Measurements from ENCODE around the gene GPR176.

Gene GPR176

GRCh38 chr15:39892418-39892817, 27.6 kb downstream of the GPR176 start:
- no peak for TF ChIP-seq POLR2A (IDR thresholded peaks at IDR 0.05; ENCODE audit: low read depth, low read length)
- no peak for DNase-seq (ENCODE audit: insufficient read length, low spot score)
- no peak for FAIRE-seq

GRCh38 chr15:39890621-39891020, 29.4 kb downstream of the GPR176 start:
- TF ChIP-seq POLR2A (IDR thresholded peaks at IDR 0.05; ENCODE audit: low read depth, low read length), result no peak
- DNase-seq (ENCODE audit: insufficient read length, low spot score) (no peak), FAIRE-seq (no peak)

- DNase-seq (ENCODE audit: insufficient read length, low spot score) (no peak), FAIRE-seq (no peak)
- TF ChIP-seq POLR2A (IDR thresholded peaks at IDR 0.05; ENCODE audit: low read depth, low read length), result no peak
Observed at GRCh38 chr15:39889601-39890000, 30.5 kb downstream of the GPR176 start.

DNA sequence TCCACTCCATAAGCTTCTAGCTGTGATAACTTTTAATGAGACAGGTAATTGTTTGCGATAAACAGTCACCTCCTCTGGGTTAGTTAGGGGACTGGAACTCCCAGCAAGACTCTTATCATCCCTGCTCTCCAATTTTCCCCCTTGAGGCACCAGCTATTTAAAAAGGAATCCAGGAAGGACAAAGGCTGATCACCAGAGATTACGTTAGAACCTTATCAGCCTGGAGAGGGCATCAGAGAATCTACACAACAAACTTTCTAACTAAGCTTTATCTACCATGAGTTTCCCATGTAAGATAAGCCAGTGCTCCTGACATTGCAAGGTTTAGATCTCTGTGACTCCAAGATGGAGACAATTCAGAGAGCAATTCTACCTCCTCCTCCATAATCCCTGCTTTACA, 31.3 kb downstream of the GPR176 start:
- FAIRE-seq (no peak), DNase-seq (ENCODE audit: insufficient read length, low spot score) (no peak)
- TF ChIP-seq POLR2A (IDR thresholded peaks at IDR 0.05; ENCODE audit: low read depth, low read length), result no peak

GRCh38 chr15:39888243-39888642, 31.8 kb downstream of the GPR176 start:
- no peak for TF ChIP-seq POLR2A (IDR thresholded peaks at IDR 0.05; ENCODE audit: low read depth, low read length)
- FAIRE-seq (no peak), DNase-seq (ENCODE audit: insufficient read length, low spot score) (no peak)

DNA sequence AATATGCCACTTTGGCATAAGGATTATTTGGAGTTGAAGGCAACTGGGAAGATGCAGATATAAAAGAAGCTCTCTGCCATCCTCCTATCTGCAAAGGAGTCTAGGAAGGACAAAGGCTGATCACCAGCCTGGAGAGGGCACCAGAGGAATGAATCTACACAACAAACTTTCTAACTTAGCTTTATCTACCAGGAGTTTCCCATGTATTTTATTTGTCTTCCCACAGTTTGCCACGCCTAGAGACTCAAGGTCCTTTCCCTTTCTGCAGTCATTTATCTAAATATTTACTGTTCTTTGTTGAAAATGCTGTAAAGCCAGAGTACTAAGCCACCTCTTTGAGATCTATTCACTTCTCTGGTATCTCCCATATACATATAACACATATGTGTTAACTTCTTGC, 32.2 kb downstream of the GPR176 start:
- DNase-seq (ENCODE audit: insufficient read length, low spot score) (no peak), FAIRE-seq (peak; percentile 66)
- TF ChIP-seq POLR2A (IDR thresholded peaks at IDR 0.05; ENCODE audit: low read depth, low read length), result no peak

- no peak for TF ChIP-seq POLR2A (IDR thresholded peaks at IDR 0.05; ENCODE audit: low read depth, low read length)
- DNase-seq (ENCODE audit: insufficient read length, low spot score) (no peak), FAIRE-seq (no peak)
Observed at GRCh38 chr15:39887211-39887610, 32.9 kb downstream of the GPR176 start.

GRCh38 chr15:39886418-39886817, 33.6 kb downstream of the GPR176 start:
- no peak for TF ChIP-seq POLR2A (IDR thresholded peaks at IDR 0.05; ENCODE audit: low read depth, low read length)
- DNase-seq (ENCODE audit: insufficient read length, low spot score), result no peak
- no peak for FAIRE-seq

DNA sequence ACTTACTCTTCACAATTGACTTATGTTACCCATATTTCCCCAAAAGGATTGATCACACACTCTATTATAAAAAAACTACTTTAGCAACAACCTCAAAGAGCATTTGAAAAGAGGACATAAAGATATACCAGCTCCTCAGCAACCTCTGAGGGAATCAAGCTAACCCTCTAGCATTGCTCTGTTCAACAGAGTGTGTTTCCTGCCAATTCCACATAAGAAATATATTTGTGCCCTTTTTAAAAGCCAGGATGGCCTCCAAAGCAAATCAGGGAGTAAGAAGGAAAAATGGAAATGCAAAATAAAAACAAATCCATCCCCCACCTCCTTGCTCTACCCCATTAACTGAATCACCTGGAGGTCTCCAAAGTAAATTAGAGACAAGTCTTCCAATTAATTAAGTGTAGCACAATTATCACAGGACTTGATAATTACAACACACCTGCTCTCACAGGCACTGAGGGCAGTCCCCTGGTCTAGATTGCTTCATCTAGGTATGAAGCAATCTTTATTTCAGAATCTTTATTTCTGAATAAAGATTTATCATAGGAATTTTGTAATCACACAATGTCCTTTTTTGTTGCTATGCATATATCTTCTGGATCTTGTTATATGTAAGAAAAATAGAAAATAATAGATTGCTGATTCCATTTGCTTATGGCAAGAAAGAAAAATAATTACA, 34.8 kb downstream of the GPR176 start:
- DNase-seq (ENCODE audit: insufficient read length, low spot score) (no peak), FAIRE-seq (no peak)
- TF ChIP-seq POLR2A (IDR thresholded peaks at IDR 0.05; ENCODE audit: low read depth, low read length), result no peak

GRCh38 chr15:39884351-39884750, 35.7 kb downstream of the GPR176 start:
- no peak for TF ChIP-seq POLR2A (IDR thresholded peaks at IDR 0.05; ENCODE audit: low read depth, low read length)
- peak; percentile 45 for FAIRE-seq
- no peak for DNase-seq (ENCODE audit: insufficient read length, low spot score)

GRCh38 chr15:39882602-39883001, 37.5 kb downstream of the GPR176 start:
- FAIRE-seq, result no peak
- TF ChIP-seq POLR2A (IDR thresholded peaks at IDR 0.05; ENCODE audit: low read depth, low read length), result no peak
- DNase-seq (ENCODE audit: insufficient read length, low spot score), result no peak

DNA sequence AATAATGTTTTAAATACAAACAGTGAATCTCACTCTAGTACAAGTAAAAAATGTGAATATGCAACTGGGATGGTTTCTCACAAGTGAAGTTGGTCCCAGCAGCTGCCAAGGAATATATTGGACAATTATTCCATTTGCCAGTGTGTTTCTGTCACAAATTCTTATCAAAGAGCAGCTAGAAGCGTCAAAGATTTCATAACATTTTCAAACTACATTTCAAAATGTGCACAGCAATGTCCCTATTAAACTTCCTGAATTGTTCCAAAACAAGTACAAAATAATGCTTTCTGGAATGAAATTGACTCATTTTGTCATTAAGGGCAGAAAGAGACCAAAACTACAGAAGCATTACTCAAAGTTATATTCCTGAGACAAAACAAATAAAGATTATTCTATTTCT, 38.3 kb downstream of the GPR176 start:
- FAIRE-seq (no peak), DNase-seq (ENCODE audit: insufficient read length, low spot score) (no peak)
- no peak for TF ChIP-seq POLR2A (IDR thresholded peaks at IDR 0.05; ENCODE audit: low read depth, low read length)

- DNase-seq (ENCODE audit: insufficient read length, low spot score), result no peak
- no peak for TF ChIP-seq POLR2A (IDR thresholded peaks at IDR 0.05; ENCODE audit: low read depth, low read length)
- FAIRE-seq, result no peak
Observed at GRCh38 chr15:39880718-39881387, 39.2 kb downstream of the GPR176 start.

DNA sequence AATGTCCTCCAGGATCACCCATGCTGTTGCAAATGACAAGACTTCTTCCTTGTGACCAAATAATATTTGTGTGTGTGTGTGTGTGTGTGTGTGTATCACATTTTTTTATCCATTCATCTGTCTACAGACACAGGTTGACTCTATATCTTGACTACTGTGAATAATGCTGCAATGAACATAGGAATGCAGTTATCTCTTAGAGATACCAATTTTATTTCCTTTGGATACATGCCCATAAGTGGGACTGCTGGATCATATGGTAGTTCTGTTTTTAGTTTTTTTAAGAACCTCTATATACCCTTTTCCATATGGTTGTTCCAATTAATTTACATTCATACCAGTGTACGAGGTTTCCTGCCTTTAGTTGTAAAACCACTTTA, 41.7 kb downstream of the GPR176 start:
- FAIRE-seq, result peak; percentile 79
- no peak for DNase-seq (ENCODE audit: insufficient read length, low spot score)
- no peak for TF ChIP-seq POLR2A (IDR thresholded peaks at IDR 0.05; ENCODE audit: low read depth, low read length)

DNA sequence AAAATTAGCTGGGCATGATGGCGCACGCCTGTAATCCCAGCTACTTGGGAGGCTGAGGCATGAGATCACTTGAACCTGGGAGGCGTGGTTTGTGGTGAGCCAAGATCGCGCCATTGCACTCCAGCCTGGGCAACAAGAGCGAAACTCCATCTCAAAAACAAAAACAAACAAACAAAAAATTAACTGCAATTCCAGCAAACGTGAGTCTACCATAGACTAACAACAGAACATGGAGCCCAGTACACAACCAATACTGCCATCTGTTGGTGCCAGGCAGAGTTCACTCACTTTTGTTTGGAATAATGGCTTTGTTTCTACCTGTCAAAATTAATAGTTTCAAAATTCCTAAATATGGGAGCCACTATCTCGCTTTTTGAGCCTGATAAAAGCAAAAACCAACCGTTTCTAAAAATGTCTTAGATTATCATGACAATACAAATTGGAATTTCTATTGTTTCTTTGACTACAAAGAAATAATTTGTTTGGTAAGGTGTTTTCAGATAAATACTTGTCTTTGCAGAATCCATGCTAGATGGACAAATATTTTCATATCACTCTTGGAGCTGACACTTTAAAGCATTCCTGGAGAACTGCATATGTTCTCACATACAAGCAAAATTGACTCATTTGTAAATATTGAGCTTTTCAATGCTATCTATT, 45.0 kb downstream of the GPR176 start:
- no peak for DNase-seq (ENCODE audit: insufficient read length, low spot score)
- TF ChIP-seq POLR2A (IDR thresholded peaks at IDR 0.05; ENCODE audit: low read depth, low read length), result no peak
- FAIRE-seq, result peak; percentile 36
